GM12878 (cell line): ENCODE data around the gene DCTPP1. TPM values are rescaled to one million over a fixed set of nuclear protein-coding genes. Genes with fewer than 3 reads are reported as not detected.

Source experiments
- BHLHE40 ChIP-seq, 2 experiments: fragments of 450-650 bp in 1 of 2; IDR thresholded peaks; 2 replicates each; pipeline ENCODE4 v1.6.1; 2011 to 2017; ENCODE audit warnings: low read depth in 2 of 2, borderline replicate concordance in 1 of 2, improper control_type of control experiment in 1 of 2, low read length in 1 of 2, mild to moderate bottlenecking in 1 of 2
- LARP7 ChIP-seq: fragments of 450-650 bp; IDR thresholded peaks from 2 replicates; pipeline ENCODE4 v1.6.1; 2017; ENCODE audit warnings: mild to moderate bottlenecking
- MTA3 ChIP-seq: IDR thresholded peaks from 2 replicates; pipeline ENCODE4 v1.6.1; 2012; ENCODE audit warnings: low read length, inconsistent platforms, borderline replicate concordance
- MYC ChIP-seq: IDR thresholded peaks from 2 replicates; pipeline ENCODE4 v1.6.1; 2011; ENCODE audit warnings: mild to moderate bottlenecking, low read length, moderate library complexity, inconsistent platforms; ENCODE audit not compliant: insufficient read depth, insufficient replicate concordance, insufficient read length, severe bottlenecking
- RCOR1 ChIP-seq: conservative IDR thresholded peaks from 2 replicates; pipeline ENCODE4 v1.6.1; 2012; ENCODE audit warnings: low read depth, low read length, improper control_type of control experiment
- ZNF592 ChIP-seq: fragments of 450-650 bp; IDR thresholded peaks from 2 replicates; pipeline ENCODE4 v1.6.1; 2017; ENCODE audit warnings: mild to moderate bottlenecking, moderate library complexity
- ZZZ3 ChIP-seq: IDR thresholded peaks from 2 replicates; pipeline ENCODE4 v1.6.1; 2011; ENCODE audit warnings: low read depth; ENCODE audit not compliant: control insufficient read depth, insufficient read length
- polyA plus RNA-seq, 11 experiments: library from polyadenylated mRNA; depleted of rRNA in 4 of 11; unstranded in 6 of 11; stranded (reverse) in 5 of 11; fragments of >200 nt; fragmentation: Nextera tagmentation in 4 of 11; fragmentation: Illumina TruSeq in 1 of 11; extraction: Ambion mirVana in 4 of 11; extraction: Trizol in 1 of 11; gene quantifications; 1 replicate in 1 of 11; 2 replicates in 10 of 11; pipeline versions ENCODE4 v1.2.1 to v1.2.3, GENCODE V29; 2011 to 2016; ENCODE audit warnings: inconsistent platforms in 2 of 11, missing spikeins in 2 of 11, low read depth in 1 of 11
- total RNA-seq, 4 experiments: library from RNA; depleted of rRNA in 3 of 4; stranded (reverse); fragments of >200 nt in 3 of 4; fragmentation: Illumina TruSeq in 1 of 4; extraction: Trizol in 1 of 4; gene quantifications; 2 replicates each; pipeline versions ENCODE4 v1.2.1 to v1.2.3, GENCODE V29; 2013 to 2021
- TF ChIP-seq, protein P1 (sequence below): fragments of 450-650 bp; IDR thresholded peaks from 2 replicates; pipeline ENCODE4 v1.6.1; 2016; ENCODE audit warnings: mild to moderate bottlenecking

Gene DCTPP1
- total and polyA plus RNA-seq, 10 of the 15 experiments (the other 5 are each of a cell fraction or from before 2014, with no cell fraction given), result 72.1 to 266 (median 157) TPM

GRCh38 chr16:30474074-30474452 lies 44.2 kb upstream of the DCTPP1 start (continued):
- TF ChIP-seq ZNF592 (peak; percentile 39; the same call in 1 of the 2 replicates), BHLHE40 (IDR thresholded peaks at IDR 0.05; ENCODE audit: borderline replicate concordance in 1 of 2, low read depth in 2 of 2, low read length in 1 of 2) (peak in 1 of 2 experiments; percentile 92; a peak in 2 of 4 replicates), LARP7 (peak; percentile 35), ZZZ3 (no peak), MYC (no peak), RCOR1 (no peak), MTA3 (0 out of 2 replicates have a peak, but pooled peaks have one; percentile 9)
- TF ChIP-seq, protein P1, sequence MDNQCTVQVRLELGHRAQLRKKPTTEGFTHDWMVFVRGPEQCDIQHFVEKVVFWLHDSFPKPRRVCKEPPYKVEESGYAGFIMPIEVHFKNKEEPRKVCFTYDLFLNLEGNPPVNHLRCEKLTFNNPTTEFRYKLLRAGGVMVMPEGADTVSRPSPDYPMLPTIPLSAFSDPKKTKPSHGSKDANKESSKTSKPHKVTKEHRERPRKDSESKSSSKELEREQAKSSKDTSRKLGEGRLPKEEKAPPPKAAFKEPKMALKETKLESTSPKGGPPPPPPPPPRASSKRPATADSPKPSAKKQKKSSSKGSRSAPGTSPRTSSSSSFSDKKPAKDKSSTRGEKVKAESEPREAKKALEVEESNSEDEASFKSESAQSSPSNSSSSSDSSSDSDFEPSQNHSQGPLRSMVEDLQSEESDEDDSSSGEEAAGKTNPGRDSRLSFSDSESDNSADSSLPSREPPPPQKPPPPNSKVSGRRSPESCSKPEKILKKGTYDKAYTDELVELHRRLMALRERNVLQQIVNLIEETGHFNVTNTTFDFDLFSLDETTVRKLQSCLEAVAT, result peak; percentile 87
